Activated CD8-positive, alpha-beta memory T cell treated with anti-CD3 and anti-CD28 coated beads, Interleukin-2, amount 50 U/mL, for 48 hours (primary cell): ENCODE measurements around the gene UFSP1.
"Not testable (repeated sequence)": the region's sequence is repeated elsewhere in the genome, so short reads cannot be mapped to it uniquely, and the experiment has no call there.

Experiments used
- DNase-seq: peaks from one replicate; pipeline ENCODE4 v3.0.0-alpha.2; 2020

Gene UFSP1

DNA sequence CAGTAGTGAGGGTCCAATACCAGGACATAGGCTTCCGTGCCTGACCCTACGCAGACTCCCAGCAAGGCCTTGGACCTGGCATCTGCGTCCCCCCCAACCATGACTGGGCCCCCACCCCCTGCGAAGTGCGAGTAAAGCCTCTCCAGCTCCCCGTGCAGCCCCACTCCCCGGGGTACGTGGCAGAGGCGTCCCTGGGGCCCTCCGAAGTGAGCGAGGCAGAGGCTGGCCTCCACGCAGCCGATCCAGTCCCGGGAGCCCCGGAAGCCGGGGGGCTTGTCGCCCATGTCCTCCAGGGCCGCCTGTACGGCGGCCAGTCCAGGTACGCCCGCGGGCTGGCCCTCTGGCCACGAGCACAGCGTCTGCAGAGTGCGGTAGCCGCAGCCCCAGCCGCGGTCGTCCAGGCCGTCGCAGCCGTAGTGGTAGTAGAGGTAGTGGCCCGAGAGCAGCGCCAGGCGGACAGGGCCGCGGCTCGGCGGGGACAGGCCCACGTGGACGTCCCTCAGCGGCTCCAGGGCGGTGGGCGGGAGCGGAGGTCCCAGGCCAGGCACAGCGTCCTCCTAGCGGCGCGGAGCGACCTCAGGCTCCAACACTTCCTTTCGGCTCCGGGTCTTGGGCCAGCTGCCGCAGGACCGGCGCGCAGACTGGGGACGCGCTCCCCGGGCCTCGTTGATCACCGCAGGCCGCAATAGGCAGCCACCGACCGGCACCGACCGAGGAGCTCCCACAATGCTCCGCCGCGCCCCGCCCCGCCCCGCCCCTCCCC is at the start of gene UFSP1:
TSS of gene UFSP1 (minus strand) at position 728 of the 763 bp plus-strand sequence. CDS start at position 284, 444 bp downstream.
- DNase-seq = no peak

DNA sequence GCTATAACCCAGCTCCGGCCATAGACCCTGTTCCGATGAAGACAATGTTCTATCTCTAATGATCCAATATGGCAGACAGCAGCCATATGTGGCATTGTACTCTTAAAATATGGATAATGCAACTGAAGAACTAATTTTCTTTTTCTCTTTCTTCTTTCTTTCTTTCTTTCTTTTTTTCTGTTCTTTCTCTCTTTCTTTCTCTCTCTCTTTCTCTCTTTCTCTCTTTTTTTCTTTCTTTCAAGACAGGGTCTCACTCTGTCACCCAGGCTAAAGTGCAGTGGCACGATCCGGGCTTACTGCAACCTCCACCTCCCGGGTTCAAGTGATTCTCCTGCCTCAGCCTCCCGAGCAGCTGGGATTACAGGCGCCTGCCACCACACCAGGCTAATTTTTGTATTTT is 46.7 kb upstream of the UFSP1 start:
- not testable (repeated sequence) for DNase-seq

- DNase-seq = not testable (repeated sequence)
These were observed 45.9 kb upstream of the UFSP1 start for GRCh38 chr7:100935381-100935780.

GRCh38 chr7:100933734-100934133 is 44.2 kb upstream of the UFSP1 start:
- no peak for DNase-seq

GRCh38 chr7:100929808-100930174 is 40.3 kb upstream of the UFSP1 start:
- no peak for DNase-seq

- DNase-seq = not testable (repeated sequence)
These were observed 34.1 kb upstream of the UFSP1 start for GRCh38 chr7:100923616-100924015.

DNA sequence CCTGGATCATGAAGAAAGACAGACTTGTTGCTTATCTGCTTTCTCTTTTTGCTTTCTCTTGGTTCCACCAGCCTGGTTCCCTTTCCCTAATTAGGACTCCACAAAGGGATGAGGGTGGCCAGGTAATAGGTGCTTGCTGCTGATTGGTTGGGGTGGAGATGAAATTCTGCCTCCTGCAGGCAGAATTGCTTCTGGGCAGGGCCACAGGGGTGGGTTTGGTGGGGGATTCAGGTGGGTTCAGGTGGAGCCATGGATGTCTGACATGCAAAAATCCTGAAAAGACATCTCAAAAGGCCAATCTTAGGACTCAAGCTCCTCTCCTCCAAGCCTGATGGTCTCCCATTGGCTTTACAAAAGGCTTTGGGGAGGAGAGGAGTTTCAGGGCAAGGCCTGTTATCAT is 31.5 kb upstream of the UFSP1 start:
- no peak for DNase-seq

DNA sequence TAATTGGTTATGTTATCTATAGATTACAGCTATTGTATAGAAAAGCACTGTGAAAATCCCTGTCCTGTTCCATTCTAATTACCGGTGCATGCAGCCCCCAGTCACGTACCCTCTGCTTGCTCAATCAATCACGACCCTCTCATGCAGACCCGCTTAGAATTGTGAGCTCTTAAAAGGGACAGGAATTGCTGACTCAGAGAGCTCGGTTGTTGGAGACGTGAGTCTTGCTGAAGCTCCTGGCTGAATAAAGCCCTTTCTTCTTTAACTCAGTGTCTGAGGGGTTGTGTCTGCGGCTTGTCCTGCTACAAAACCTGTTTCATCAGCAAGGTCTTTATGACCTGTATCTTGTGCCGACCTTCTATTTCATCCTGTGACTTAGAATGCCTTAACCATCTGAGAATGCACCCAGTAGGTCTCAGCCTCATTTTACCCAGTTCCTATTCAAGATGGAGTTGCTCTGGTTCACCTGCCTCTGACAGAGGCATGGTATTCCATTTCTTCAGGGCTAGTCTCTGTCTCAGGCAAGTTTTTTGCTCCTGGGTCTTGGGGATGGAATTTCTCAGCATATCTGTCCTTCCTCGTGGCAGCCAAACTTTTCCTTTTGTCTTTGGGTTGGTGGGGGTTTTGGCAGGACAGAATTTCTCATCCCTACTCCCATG is 30.4 kb upstream of the UFSP1 start:
- DNase-seq = not testable (repeated sequence)

DNA sequence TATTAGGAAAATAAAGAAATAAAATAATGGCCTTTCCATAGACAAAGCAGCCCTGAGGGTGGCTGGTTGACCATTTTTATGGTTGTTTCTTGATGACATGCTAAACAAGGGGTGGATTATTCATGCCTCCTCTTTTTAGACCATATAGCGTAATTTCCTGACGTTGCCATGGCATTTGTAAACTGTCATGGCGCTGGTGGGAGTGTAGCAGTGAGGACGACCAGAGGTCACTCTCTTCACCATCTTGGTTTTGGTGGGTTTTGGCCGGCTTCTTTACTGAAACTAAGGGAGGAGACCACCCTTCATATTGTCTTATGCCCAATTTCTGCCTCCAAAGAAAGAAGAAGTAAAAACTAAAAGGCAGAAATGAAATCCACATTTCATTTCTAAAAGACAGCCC is 29.8 kb upstream of the UFSP1 start:
- not testable (repeated sequence) for DNase-seq

DNA sequence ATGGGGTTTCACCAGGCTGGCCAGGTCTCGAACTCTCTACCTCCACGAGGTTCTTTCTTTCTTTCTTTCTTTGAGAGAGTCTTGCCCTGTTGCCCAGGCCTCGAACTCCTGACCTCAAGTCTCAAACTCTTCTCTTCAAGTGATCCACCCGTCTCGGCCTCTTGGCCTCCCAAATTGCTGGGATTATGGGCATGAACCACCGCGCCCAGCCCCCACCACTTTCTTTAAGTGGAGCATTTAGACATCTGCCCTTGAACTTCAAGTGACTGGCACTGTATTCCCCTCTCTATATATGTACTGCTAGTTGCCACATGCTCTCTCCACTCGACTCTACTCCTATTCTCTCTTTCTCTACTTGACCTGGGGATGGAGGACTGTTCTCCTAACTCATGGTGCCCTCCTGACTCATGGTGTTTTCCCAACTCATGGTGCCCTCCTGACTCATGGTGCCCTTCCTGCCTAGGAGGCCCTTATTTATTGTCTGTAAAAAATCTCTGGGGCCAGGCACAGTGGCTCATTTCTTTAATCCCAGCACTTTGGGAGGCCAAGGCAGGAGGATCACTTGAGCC is 25.4 kb upstream of the UFSP1 start:
- DNase-seq = no peak

DNA sequence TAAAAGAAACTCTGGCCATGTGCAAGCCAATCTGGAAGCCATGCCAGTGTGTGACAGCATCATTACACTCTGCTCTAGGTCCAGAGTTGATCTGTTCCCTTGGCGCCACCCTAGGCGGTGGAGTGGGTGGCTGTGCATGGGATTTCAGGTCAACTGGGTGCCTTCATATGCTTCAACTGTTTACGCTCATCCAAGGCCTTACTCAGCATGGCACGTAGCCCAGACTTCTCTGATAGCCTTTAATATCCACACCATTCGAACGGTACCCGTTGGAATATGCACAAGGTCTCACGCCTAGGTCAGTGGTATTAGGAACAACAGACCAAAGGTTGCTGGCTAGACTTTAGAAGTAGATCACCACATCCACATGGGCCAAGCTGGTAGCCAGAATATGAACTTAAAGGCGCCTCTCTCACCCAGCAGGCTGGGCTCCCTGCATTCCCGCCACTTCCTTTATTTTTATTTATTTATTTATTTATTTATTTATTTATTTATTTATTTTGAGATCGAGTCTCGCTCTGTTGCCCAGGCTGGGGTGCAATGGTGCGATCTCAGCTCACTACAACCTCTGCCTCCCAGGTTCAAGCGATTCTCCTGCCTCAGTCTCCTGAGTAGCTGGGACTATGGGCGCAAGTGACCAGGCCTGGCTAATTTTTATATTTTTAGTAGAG is 24.8 kb upstream of the UFSP1 start:
- no peak for DNase-seq

DNA sequence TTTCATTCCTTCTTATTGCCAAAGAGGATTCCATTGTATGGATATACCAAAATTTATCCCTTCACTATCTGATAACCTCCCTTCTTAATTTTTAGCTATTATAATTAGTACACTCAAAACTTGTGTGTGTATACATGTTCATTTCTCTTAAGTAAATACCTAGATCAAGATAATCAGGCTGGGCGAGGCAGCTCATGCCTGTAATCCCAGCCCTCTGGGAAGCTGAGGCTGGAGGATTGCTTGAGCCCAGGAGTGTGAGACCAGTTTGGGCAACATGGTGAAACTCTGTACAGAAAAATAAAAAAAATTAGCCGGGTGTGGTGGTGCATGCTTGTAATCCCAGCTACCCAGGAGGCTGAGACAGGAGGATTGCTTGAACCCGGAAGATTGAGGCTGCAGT is 22.0 kb upstream of the UFSP1 start:
- no peak for DNase-seq

DNA sequence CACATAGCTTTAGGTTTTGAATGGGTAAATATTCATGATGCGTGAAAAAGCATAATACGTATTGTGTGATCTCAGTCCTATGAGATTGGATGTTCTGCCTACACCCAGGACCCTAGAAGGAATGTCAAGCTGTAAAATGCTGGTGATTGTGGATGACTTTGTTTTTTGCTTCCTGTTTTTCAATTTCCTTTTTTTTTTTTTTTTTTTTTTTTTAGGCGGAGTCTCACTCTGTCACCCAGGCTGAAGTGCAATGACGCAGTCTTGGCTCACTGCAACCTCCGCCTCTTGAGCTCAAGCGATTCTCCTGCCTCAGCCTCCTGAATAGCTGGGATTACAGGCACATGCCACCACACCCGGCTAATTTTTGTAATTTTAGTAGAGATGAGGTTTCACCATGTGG is 20.9 kb upstream of the UFSP1 start:
- not testable (repeated sequence) for DNase-seq

DNA sequence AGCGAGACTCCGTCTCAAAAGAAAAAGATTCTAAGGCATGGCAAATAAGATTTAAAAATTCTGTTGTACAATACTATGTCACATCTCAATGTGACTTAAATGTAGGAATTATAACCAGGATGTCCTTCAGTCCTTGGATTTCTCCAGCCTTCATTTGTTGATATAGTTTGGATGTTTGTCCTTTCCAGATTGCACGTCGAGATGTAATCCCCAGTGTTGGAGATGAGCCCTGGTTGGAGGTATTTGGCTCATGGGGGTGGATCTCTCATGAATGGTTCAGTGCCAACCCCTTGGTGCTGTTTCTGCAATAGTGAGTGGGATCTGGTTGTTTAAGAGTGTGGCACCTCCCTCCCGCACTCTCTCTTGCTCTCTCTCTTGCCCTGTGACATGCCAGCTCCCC is 19.0 kb upstream of the UFSP1 start:
- DNase-seq = no peak

- no peak for DNase-seq
These were observed 13.1 kb upstream of the UFSP1 start for GRCh38 chr7:100902638-100903037.

- DNase-seq = no peak
These were observed 12.4 kb upstream of the UFSP1 start for GRCh38 chr7:100901921-100902332.

DNA sequence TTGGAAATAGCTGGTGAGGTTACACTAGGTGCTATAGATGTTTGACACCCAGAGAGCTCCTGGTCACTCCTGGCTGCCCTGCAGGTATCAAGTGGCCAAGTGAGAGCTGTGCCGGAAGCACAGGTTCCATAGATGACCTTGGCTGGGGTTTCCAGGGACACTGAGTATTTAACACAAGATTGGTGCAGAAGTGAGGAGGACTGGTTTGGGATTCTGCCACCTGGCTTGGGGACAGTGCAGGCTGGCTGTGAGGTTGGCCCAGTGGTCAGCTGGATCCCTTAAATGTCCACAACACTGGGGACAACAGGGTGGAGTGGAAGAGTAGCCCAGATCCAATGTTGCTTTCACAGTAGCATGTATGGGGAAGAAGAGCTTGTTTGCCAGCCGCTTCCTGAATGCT is 11.5 kb upstream of the UFSP1 start:
- DNase-seq = no peak

GRCh38 chr7:100899432-100899831 is 9.9 kb upstream of the UFSP1 start:
- no peak for DNase-seq

- DNase-seq = no peak
These were observed 8.4 kb upstream of the UFSP1 start for GRCh38 chr7:100897772-100898454.

DNA sequence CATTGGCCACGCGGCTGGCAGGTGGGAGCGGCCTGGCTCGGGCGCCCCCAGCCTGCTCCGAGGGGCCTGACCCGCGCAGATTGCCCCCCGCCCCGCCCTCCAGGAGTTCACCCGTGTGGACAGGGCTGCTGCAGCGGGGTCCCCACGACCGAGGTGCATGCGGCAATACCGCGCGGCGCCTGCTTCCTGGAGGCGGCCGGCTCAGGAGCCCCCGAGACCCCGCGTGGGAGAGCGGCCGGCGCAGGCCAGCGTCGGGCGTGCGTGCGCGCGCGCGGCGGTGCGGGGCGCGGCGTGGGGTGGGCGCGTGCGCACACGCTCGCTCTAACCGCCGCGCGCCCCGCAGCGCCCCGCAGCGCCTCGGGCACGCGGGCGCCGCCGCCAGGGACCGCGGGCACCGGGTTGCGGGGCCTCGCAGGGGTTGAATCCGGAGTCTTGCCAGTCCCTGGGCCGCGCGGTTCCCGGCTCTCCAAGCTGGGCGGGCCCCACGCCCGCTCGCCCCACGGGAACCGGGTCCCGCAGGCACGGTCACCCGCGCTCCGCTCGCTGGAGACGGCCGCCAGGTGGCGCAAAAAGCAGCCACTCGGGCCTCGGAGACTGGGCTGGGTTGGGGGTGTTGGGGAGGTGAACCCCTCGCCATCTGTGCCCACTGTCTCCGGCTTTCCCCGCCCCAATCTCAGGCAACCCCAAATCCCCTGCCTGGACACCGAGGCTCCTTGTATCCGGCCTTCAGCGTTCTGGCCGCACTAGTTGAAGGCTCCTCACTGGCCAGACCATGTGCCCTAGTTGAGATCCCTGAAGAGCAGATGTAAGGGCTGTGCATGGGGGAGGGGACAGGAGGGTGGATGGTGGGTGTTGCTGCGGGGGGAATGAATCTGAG is 7.5 kb upstream of the UFSP1 start:
- peak; percentile 89 for DNase-seq

GRCh38 chr7:100895956-100896731 is 6.6 kb upstream of the UFSP1 start:
- peak; percentile 72 for DNase-seq

DNA sequence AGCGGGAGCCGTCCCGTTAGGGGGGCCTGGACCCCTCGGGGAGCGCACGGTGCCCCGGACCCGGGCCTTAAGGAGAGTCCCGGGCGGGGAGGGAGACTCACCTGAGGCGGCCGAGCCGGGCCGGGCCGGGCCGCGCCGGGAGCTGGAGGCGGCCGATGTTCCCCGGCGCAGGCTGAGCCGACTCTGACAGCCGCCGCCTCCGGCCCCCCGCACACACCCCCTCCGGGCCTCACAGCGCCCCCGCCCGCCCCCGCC is 6.1 kb upstream of the UFSP1 start, which contains the start of gene ACHE:
TSS of gene ACHE (minus strand) at position 188 of the 255 bp plus-strand sequence. CDS start 1,656 bp downstream, outside the sequence.
- no peak for DNase-seq
